KMS-11 (cell line): Measurements from ENCODE around the gene SEMA5A.

Experiments
- H2AFZ ChIP-seq: fragments of 200-600 bp; sonication (generic); 2 replicates; pipeline ENCODE4 v1.6.1; 2016; ENCODE audit warnings: antibody characterized with exemption, mixed run types, low read depth
- H3K27ac ChIP-seq: fragments of 200-600 bp; sonication (generic); 2 replicates; pipeline ENCODE4 v1.6.1; 2016; ENCODE audit warnings: mild to moderate bottlenecking, mixed run types
- H3K27me3 ChIP-seq: fragments of 200-600 bp; sonication (generic); 2 replicates; pipeline ENCODE4 v1.6.1; 2017; ENCODE audit warnings: mild to moderate bottlenecking, low read depth, mixed run types, moderate library complexity; ENCODE audit not compliant: insufficient read depth
- H3K36me3 ChIP-seq: fragments of 200-600 bp; sonication (generic); 2 replicates; pipeline ENCODE4 v1.6.1; 2017; ENCODE audit warnings: mild to moderate bottlenecking, mixed run types; ENCODE audit not compliant: insufficient read depth
- H3K4me1 ChIP-seq: fragments of 200-600 bp; sonication (generic); 2 replicates; pipeline ENCODE4 v1.6.1; 2016; ENCODE audit warnings: mild to moderate bottlenecking, low read depth, mixed run types; ENCODE audit not compliant: poor library complexity, severe bottlenecking
- H3K4me2 ChIP-seq: fragments of 200-600 bp; sonication (generic); 2 replicates; pipeline ENCODE4 v1.7.0; 2016; ENCODE audit warnings: mild to moderate bottlenecking, mixed run types
- H3K4me3 ChIP-seq: fragments of 200-600 bp; sonication (generic); IDR thresholded peaks from 2 replicates; pipeline ENCODE4 v1.6.1; 2017; ENCODE audit warnings: low read depth, low read length, mixed read lengths; ENCODE audit not compliant: insufficient read depth
- H3K79me2 ChIP-seq: fragments of 200-600 bp; sonication (generic); 2 replicates; pipeline ENCODE4 v1.6.1; 2016; ENCODE audit warnings: low read depth, mixed run types; ENCODE audit not compliant: insufficient read depth
- H3K9ac ChIP-seq: fragments of 200-600 bp; sonication (generic); 2 replicates; pipeline ENCODE4 v1.6.1; 2016; ENCODE audit warnings: mild to moderate bottlenecking, mixed run types
- H4K20me1 ChIP-seq: fragments of 200-600 bp; sonication (generic); 2 replicates; pipeline ENCODE4 v1.6.1; 2016; ENCODE audit warnings: mild to moderate bottlenecking, mixed run types; ENCODE audit not compliant: insufficient read depth
- CTCF ChIP-seq: fragments of 200-600 bp; sonication (generic); conservative IDR thresholded peaks from 2 replicates; pipeline ENCODE4 v1.6.1; 2017; ENCODE audit warnings: low read depth, mild to moderate bottlenecking, antibody characterized with exemption, low read length, moderate library complexity, mixed read lengths

SEMA5A gene

GRCh38 chr5:9587135-9587534, 41.3 kb upstream of the SEMA5A start:
- no peak overlapping the region for H3K4me3 ChIP-seq
- no peaks in the 10 kb centered on the region for H3K27me3 ChIP-seq
- no peaks in the 10 kb centered on the region for H3K4me1 ChIP-seq
- H3K4me2 ChIP-seq: no peak overlapping the region
- H3K27ac ChIP-seq: no peak overlapping the region
- no peaks in the 10 kb centered on the region for H3K36me3 ChIP-seq
- H2AFZ ChIP-seq: no peak overlapping the region
- no peak overlapping the region for H3K9ac ChIP-seq
- H4K20me1 ChIP-seq: no peaks in the 10 kb centered on the region
- no peaks in the 10 kb centered on the region for H3K79me2 ChIP-seq
- TF ChIP-seq CTCF: no peak

DNA sequence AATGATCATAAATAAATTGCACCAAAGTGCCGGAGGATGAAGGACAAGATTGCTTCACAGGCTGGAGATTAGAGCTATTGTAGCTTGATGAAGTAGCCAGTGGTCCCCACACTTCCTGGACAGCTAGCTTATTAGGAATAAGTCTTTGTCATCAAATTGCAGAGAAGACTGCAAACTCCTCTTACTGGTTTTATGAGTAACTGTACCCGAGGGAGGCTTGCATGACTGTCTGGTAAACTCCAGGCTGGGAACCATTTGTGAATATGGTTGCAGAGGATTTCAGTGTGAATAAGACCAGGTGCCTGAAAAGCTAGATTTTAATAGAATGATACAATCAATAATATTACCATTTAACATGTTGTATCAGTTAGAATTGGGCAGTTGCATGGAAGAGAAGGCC, 36.5 kb upstream of the SEMA5A start:
- TF ChIP-seq CTCF: no peak
- Histone ChIP-seq H3K36me3 (no peaks in the 10 kb centered on the region), H3K27ac (no peak overlapping the region), H3K4me2 (no peak overlapping the region), H3K79me2 (no peaks in the 10 kb centered on the region), H3K9ac (no peak overlapping the region), H2AFZ (no peak overlapping the region), H3K27me3 (no peaks in the 10 kb centered on the region), H3K4me1 (no peaks in the 10 kb centered on the region), H4K20me1 (no peaks in the 10 kb centered on the region), H3K4me3 (no peak overlapping the region)

DNA sequence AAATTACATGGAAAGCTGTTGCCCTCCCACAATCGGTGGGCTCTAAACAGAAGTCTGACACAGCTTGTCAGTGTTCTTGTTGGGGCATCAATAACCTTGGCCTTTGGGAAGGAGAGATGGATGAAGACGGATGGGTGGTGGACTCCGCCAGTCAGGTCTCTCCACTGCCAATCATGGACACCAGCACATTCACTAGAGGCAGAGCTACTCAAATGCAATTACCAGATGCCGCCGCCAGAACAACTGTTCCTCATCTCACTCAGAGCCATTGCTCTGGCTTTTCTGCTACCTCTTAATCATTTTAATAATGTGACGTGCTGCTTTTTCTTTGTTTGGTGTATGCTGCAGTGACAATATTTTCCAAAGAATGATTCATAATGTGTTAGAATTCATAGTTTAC, 27.9 kb upstream of the SEMA5A start:
- no peak overlapping the region for H3K4me3 ChIP-seq
- H3K9ac ChIP-seq: no peak overlapping the region
- H3K27me3 ChIP-seq: no peaks in the 10 kb centered on the region
- no peaks in the 10 kb centered on the region for H4K20me1 ChIP-seq
- H3K79me2 ChIP-seq: no peaks in the 10 kb centered on the region
- TF ChIP-seq CTCF: no peak
- H3K4me1 ChIP-seq: no peaks in the 10 kb centered on the region
- no peak overlapping the region for H3K27ac ChIP-seq
- H2AFZ ChIP-seq: no peak overlapping the region
- H3K4me2 ChIP-seq: no peak overlapping the region
- H3K36me3 ChIP-seq: no peaks in the 10 kb centered on the region

- no peak overlapping the region for H3K4me3 ChIP-seq
- H3K27ac ChIP-seq: no peak overlapping the region
- H3K27me3 ChIP-seq: no peaks in the 10 kb centered on the region
- no peak overlapping the region for H3K9ac ChIP-seq
- no peaks in the 10 kb centered on the region for H4K20me1 ChIP-seq
- H3K4me1 ChIP-seq: no peaks in the 10 kb centered on the region
- H2AFZ ChIP-seq: no peak overlapping the region
- H3K36me3 ChIP-seq: no peaks in the 10 kb centered on the region
- no peaks in the 10 kb centered on the region for H3K79me2 ChIP-seq
- H3K4me2 ChIP-seq: no peak overlapping the region
- no peak for TF ChIP-seq CTCF
Observed at GRCh38 chr5:9572246-9572645, 26.4 kb upstream of the SEMA5A start.

GRCh38 chr5:9570876-9571275, 25.0 kb upstream of the SEMA5A start:
- Histone ChIP-seq H3K9ac (no peak overlapping the region), H3K4me3 (no peak overlapping the region), H3K79me2 (no peaks in the 10 kb centered on the region), H2AFZ (no peak overlapping the region), H3K36me3 (no peaks in the 10 kb centered on the region), H3K4me1 (no peaks in the 10 kb centered on the region), H3K27ac (no peak overlapping the region), H3K4me2 (no peak overlapping the region), H3K27me3 (no peaks in the 10 kb centered on the region), H4K20me1 (no peaks in the 10 kb centered on the region)
- TF ChIP-seq CTCF: no peak
